HEK293 (cell line): Measurements from ENCODE around the gene MGME1.

Source experiments
- CTCF ChIA-PET: fragments of 350-600 bp; formaldehyde crosslinking; extraction: SDS; loops from one replicate; lab custom pipeline; 2021; ENCODE audit warnings: antibody characterized with exemption; lab: Yijun Ruan, JAX
- POLR2A ChIA-PET: fragments of 300-600 bp; formaldehyde crosslinking; extraction: SDS; loops from one replicate; lab custom pipeline; 2020; ENCODE audit warnings: antibody characterized with exemption, inconsistent platforms; lab: Yijun Ruan, JAX
- H3K27ac ChIP-seq: fragments of 200-500 bp; sonication (Bioruptor generic); 2 replicates; pipeline ENCODE4 v1.5.1; 2014; ENCODE audit warnings: low read depth, low read length, control low read depth, inconsistent platforms; ENCODE audit errors: extremely low read depth
- H3K36me3 ChIP-seq, 2 experiments: fragments of 200-500 bp in 1 of 2; sonication (Bioruptor generic) in 1 of 2; 1 replicate in 1 of 2; 2 replicates in 1 of 2; pipeline ENCODE4 v1.5.1; 2014 to 2017; ENCODE audit warnings: inconsistent platforms in 2 of 2, low read length in 2 of 2; ENCODE audit not compliant: control insufficient read depth in 2 of 2, insufficient read depth in 1 of 2
- H3K4me1 ChIP-seq: fragments of 200-500 bp; sonication (Bioruptor generic); 2 replicates; pipeline ENCODE4 v1.5.1; 2014; ENCODE audit warnings: mild to moderate bottlenecking, low read length, inconsistent platforms; ENCODE audit not compliant: control insufficient read depth, insufficient read depth
- H3K4me3 ChIP-seq: 2 replicates; pipeline ENCODE4 v1.5.1; 2011; ENCODE audit warnings: low read depth, mild to moderate bottlenecking, control low read depth, low read length, moderate library complexity
- H3K9me3 ChIP-seq: fragments of 200-500 bp; sonication (Bioruptor generic); 2 replicates; pipeline ENCODE4 v1.5.1; 2014; ENCODE audit warnings: low read depth, low read length, inconsistent platforms; ENCODE audit not compliant: control insufficient read depth, insufficient read depth
- KLF16 ChIP-seq: fragments of 450-650 bp; formaldehyde crosslinking; IDR thresholded peaks from 2 replicates; pipeline ENCODE4 v1.5.1; 2017; ENCODE audit warnings: missing biosample characterization, missing genetic modification characterization
- PRDM1 ChIP-seq: fragments of 450-650 bp; formaldehyde crosslinking; IDR thresholded peaks from 2 replicates; pipeline ENCODE4; 2016; ENCODE audit warnings: missing biosample characterization, missing genetic modification characterization
- RBAK ChIP-seq: fragments of 450-650 bp; formaldehyde crosslinking; IDR thresholded peaks from 2 replicates; pipeline ENCODE4 v1.5.1; 2016; ENCODE audit warnings: missing biosample characterization, missing genetic modification characterization
- TCF7L2 ChIP-seq: IDR thresholded peaks from 2 replicates; pipeline ENCODE4 v1.6.1; 2011; ENCODE audit warnings: low read depth, mild to moderate bottlenecking, inconsistent platforms, low read length, moderate library complexity, borderline replicate concordance
- YY1 ChIP-seq: fragments of 450-650 bp; formaldehyde crosslinking; IDR thresholded peaks from 2 replicates; pipeline ENCODE4 v1.5.1; 2018; ENCODE audit warnings: missing biosample characterization, missing genetic modification characterization
- YY2 ChIP-seq: fragments of 450-650 bp; formaldehyde crosslinking; IDR thresholded peaks from 2 replicates; pipeline ENCODE4 v1.5.1; 2016; ENCODE audit warnings: missing biosample characterization, missing genetic modification characterization
- ZBTB20 ChIP-seq: fragments of 450-650 bp; formaldehyde crosslinking; IDR thresholded peaks from 2 replicates; pipeline ENCODE4 v1.5.1; 2016; ENCODE audit warnings: missing biosample characterization, missing genetic modification characterization
- ZNF132 ChIP-seq: fragments of 450-650 bp; formaldehyde crosslinking; IDR thresholded peaks from 2 replicates; pipeline ENCODE4 v1.5.1; 2017; ENCODE audit warnings: missing biosample characterization, missing genetic modification characterization, borderline replicate concordance
- ZNF335 ChIP-seq: fragments of 450-650 bp; formaldehyde crosslinking; conservative IDR thresholded peaks from 2 replicates; pipeline ENCODE4 v1.5.1; 2016; ENCODE audit warnings: missing biosample characterization, missing genetic modification characterization
- TF ChIP-seq, protein P1 (sequence below): fragments of 450-650 bp; formaldehyde crosslinking; IDR thresholded peaks from 2 replicates; pipeline ENCODE4 v1.5.1; 2017; ENCODE audit warnings: missing biosample characterization, missing genetic modification characterization
- TF ChIP-seq, protein P2 (sequence below): fragments of 450-650 bp; formaldehyde crosslinking; IDR thresholded peaks from 2 replicates; pipeline ENCODE4 v1.5.1; 2016; ENCODE audit warnings: missing biosample characterization, missing genetic modification characterization
- TF ChIP-seq, protein P3 (sequence below): fragments of 450-650 bp; formaldehyde crosslinking; IDR thresholded peaks from 2 replicates; pipeline ENCODE4 v1.5.1; 2016; ENCODE audit warnings: missing biosample characterization, missing genetic modification characterization

MGME1 gene

DNA sequence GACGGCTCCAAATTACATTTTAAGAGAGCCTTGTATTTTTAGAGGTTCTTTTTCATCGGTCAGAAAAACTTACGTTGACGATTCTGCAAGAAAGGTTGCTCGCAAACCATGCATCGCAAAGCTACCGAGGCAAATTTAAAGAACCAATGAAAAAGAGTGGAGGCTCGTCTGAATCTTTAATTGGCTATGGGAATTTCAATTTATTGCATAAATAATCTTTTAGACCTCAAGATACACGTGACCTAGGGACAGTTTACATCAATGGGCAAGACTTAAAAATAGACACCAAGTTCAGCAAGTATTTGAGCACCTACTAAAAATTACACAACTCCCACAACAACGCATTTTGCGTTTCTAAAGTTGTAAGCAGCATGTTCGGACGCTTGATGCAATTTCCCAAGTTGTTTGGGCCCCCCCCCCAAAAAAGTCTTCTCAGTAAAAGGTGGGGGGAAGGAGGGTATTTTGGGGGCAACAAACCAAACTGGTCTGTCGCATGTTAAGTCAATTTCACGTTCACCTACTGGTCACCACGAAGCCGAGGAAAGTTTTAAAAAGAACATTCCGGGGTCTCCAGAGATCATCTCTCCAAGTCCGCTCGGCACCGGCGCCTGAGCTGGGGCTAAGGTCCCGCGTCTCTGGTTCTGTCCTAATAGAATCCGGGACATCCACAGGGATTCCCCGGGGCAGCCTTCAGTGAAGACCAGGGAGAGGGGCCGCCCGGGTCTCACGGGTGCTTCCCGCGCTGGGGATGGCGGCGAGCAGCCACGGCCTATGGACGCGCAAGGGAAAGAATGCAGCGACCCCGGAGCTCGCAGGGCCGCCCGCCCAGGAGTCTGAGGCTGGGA, 1.1 kb upstream of the MGME1 start:
- Histone ChIP-seq H3K4me1 (0 out of 2 replicates have a peak, but pooled peaks cover 7% of the 10 kb centered on the region), H3K4me3 (peak overlapping the region; percentile 89), H3K27ac (peak overlapping the region; percentile 97), H3K9me3 (no peaks in the 10 kb centered on the region), H3K36me3 (peaks cover 0 to 71% of the 10 kb centered on the region in 2 experiments; a peak in 2 of 3 replicates)
- ChIA-PET POLR2A (interaction anchor here (0.6 to 4.4 kb wide), 7 partner anchors 9 to 499 kb away, joined by 3 to 16 read pairs (median 8); partner anchors contain the start of genes DSTN, DZANK1, POLR3F and RRBP1), CTCF (interaction anchor here (0.7 kb wide), 2 partner anchors 10 to 44 kb away, joined by 3 read pairs; no protein-coding TSS in a partner anchor)
- TF ChIP-seq, protein P1, sequence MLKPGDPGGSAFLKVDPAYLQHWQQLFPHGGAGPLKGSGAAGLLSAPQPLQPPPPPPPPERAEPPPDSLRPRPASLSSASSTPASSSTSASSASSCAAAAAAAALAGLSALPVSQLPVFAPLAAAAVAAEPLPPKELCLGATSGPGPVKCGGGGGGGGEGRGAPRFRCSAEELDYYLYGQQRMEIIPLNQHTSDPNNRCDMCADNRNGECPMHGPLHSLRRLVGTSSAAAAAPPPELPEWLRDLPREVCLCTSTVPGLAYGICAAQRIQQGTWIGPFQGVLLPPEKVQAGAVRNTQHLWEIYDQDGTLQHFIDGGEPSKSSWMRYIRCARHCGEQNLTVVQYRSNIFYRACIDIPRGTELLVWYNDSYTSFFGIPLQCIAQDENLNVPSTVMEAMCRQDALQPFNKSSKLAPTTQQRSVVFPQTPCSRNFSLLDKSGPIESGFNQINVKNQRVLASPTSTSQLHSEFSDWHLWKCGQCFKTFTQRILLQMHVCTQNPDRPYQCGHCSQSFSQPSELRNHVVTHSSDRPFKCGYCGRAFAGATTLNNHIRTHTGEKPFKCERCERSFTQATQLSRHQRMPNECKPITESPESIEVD (tag by site-specific recombination), result 0 out of 2 replicates have a peak, but pooled peaks have one; percentile 6
- TF ChIP-seq KLF16 (tag by site-specific recombination), result no peak
- TF ChIP-seq, protein P2, sequence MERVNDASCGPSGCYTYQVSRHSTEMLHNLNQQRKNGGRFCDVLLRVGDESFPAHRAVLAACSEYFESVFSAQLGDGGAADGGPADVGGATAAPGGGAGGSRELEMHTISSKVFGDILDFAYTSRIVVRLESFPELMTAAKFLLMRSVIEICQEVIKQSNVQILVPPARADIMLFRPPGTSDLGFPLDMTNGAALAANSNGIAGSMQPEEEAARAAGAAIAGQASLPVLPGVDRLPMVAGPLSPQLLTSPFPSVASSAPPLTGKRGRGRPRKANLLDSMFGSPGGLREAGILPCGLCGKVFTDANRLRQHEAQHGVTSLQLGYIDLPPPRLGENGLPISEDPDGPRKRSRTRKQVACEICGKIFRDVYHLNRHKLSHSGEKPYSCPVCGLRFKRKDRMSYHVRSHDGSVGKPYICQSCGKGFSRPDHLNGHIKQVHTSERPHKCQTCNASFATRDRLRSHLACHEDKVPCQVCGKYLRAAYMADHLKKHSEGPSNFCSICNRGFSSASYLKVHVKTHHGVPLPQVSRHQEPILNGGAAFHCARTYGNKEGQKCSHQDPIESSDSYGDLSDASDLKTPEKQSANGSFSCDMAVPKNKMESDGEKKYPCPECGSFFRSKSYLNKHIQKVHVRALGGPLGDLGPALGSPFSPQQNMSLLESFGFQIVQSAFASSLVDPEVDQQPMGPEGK (tag by site-specific recombination), result 0 out of 2 replicates have a peak, but pooled peaks have one; percentile 22

DNA sequence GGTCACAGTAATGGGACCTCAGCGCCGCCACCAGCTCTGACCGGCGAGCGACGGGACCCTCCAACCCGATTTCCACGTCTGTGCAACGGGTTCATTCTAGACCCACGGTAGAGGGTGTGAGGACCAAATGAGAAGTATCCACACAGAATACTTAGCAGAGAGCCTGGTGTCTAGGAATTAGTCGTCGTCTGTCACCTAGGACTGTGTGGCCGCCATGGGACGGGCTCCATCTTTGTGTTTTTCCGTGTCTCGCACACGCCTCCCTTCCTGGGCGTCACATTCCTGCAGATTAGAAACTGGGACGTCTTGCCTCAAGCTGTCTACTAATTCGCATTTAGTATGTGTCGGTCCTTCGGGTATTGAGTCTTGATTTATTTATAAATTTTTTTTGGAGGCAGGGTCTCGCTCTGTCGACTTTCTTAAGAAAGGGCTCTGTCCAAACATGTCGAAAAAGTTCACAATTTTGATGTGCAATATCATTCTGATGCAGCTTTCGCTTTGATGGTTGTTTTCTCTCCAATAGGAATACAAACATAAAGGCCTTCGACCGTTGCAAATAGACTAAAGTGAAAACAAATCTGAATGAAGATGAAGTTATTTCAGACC, 563 bp downstream of the MGME1 start:
- H3K27ac ChIP-seq, result peak overlapping the region; percentile 97
- peak overlapping the region; percentile 89 for H3K4me3 ChIP-seq
- peaks cover 5% of the 10 kb centered on the region; the same call in 1 of the 2 replicates for H3K4me1 ChIP-seq
- H3K9me3 ChIP-seq, result no peaks in the 10 kb centered on the region
- POLR2A ChIA-PET, result interaction anchor here (0.9 to 4.4 kb wide), 4 partner anchors 11 to 399 kb away, joined by 3 to 16 read pairs (median 10); partner anchors contain the start of genes DSTN and RRBP1
- TF ChIP-seq YY1 (peak; percentile 82), TCF7L2 (0 out of 2 replicates have a peak, but pooled peaks have one; percentile 16), RBAK (no peak), YY2 (tag by site-specific recombination) (peak; percentile 55; the same call in 1 of the 2 replicates), ZNF335 (tag by site-specific recombination) (peak; percentile 41)
- TF ChIP-seq, protein P3, sequence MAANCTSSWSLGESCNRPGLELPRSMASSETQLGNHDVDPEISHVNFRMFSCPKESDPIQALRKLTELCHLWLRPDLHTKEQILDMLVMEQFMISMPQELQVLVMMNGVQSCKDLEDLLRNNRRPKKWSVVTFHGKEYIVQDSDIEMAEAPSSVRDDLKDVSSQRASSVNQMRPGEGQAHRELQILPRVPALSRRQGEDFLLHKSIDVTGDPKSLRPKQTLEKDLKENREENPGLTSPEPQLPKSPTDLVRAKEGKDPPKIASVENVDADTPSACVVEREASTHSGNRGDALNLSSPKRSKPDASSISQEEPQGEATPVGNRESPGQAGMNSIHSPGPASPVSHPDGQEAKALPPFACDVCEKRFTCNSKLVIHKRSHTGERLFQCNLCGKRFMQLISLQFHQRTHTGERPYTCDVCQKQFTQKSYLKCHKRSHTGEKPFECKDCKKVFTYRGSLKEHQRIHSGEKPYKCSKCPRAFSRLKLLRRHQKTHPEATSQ, result no peak
- peaks cover 0 to 57% of the 10 kb centered on the region in 2 experiments; a peak in 1 of 3 replicates for H3K36me3 ChIP-seq
- CTCF ChIA-PET, result no interaction called here

DNA sequence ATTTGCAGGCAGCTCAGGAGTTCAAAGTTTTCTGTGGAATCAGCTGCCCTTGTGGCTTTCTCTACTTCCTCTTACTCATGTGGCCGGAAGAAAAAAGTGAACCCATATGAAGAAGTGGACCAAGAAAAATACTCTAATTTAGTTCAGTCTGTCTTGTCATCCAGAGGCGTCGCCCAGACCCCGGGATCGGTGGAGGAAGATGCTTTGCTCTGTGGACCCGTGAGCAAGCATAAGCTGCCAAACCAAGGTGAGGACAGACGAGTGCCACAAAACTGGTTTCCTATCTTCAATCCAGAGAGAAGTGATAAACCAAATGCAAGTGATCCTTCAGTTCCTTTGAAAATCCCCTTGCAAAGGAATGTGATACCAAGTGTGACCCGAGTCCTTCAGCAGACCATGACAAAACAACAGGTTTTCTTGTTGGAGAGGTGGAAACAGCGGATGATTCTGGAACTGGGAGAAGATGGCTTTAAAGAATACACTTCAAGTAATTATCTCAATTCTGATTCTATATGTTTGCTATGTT, 1.1 kb downstream of the MGME1 start:
- Histone ChIP-seq H3K9me3 (no peaks in the 10 kb centered on the region), H3K4me1 (peaks cover 5% of the 10 kb centered on the region; the same call in 1 of the 2 replicates)
- POLR2A ChIA-PET, result interaction anchor here (0.9 to 2.1 kb wide), 3 partner anchors 11 to 400 kb away, joined by 3 to 14 read pairs (median 6); partner anchors contain the start of gene DSTN
- TF ChIP-seq ZBTB20 (0 out of 2 replicates have a peak, but pooled peaks have one; percentile 26), PRDM1 (tag by site-specific recombination) (peak; percentile 54; the same call in 1 of the 2 replicates), ZNF132 (tag by site-specific recombination) (no peak)
- TF ChIP-seq, all 188 proteins: peak for 2
- Histone ChIP-seq H3K27ac (peak overlapping the region; percentile 97), H3K4me3 (peak overlapping the region; percentile 89), H3K36me3 (peaks cover 0 to 52% of the 10 kb centered on the region in 2 experiments; a peak in 1 of 3 replicates)
- CTCF ChIA-PET, result no interaction called here
